LHCN-M2 (cell line): Measurements from ENCODE around the gene ZKSCAN2. TPM values are rescaled to one million over a fixed set of nuclear protein-coding genes. Genes with fewer than 3 reads are reported as not detected.

Experiments used
- DNase-seq: peaks from one replicate; pipeline ENCODE4 v3.0.0-alpha.2; 2012; ENCODE audit warnings: low read depth
- total RNA-seq: library from RNA; depleted of rRNA; stranded (reverse); fragments of >200 nt; gene quantifications from 2 replicates; pipeline ENCODE4 v1.2.3, GENCODE V29; 2014; rRNA removed

The ZKSCAN2 gene
- total RNA-seq, 1 experiment from 2014 or later: 4.1 TPM

DNA sequence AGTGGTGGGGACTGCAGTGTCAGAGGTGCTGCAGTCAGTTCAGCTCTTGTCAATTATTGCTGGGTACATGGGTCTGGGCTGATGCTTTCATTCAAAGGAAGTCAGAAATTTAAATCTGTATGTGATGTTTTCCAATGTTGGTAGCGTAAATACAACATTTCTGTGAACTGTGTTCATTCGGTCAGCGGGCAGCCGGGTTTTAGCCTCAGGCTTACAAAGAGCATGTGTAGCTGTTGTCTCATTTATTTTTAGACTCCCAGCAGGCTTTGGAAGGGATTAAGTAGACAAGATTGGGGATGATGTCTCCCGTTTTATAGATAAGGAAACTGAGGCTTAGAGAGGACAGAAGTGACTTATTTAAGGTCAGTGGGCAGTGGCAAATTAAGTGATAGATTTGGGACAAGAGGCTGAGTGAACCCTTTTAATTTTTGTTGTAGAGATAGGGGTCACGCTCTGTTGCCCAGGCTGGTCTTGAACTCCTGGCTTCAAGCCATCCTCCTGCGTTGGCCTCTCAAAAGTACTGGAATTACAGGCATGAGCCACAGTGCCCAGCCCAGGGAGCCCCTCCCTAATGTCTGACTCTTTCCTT, 32.8 kb downstream of the ZKSCAN2 start:
- no peak for DNase-seq

- DNase-seq: no peak
Observed at GRCh38 chr16:25223964-25224363, 33.7 kb downstream of the ZKSCAN2 start.

DNA sequence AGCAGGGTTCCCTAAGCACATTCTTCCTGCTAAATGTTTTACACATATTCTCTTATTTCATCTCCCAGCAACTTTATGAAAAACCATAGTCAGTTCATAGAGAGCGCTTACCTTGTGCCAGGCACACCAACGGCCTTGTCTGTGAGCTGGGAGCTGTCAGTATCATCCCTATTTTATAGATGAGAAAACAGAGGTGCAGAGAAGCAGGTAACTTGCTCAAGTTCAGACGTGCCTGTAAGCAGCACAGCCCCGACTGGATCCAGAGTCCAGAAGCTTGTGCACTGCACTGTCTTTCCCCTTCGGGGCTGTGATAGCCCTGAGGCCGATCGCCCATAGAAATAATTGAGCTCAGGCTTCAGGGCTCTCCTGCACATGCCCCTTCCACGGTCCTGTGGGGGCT, 34.7 kb downstream of the ZKSCAN2 start:
- DNase-seq: no peak

- DNase-seq: no peak
Observed at GRCh38 chr16:25219070-25219737, 38.4 kb downstream of the ZKSCAN2 start.

GRCh38 chr16:25217921-25218320, 39.7 kb downstream of the ZKSCAN2 start:
- DNase-seq: no peak

DNA sequence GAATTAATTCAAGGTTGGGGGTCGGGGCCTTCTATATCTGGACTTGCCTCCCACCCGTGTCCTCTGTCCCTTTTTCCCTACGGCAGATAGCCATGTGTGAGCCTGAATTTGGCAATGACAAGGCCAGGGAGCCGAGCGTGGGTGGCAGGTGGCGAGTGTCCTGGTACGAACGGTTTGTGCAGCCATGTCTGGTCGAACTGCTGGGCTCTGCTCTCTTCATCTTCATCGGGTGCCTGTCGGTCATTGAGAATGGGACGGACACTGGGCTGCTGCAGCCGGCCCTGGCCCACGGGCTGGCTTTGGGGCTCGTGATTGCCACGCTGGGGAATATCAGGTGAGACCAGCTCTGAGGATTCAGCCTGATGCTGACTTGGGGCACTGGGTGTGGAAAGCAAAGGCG, 40.5 kb downstream of the ZKSCAN2 start:
- DNase-seq: no peak

DNA sequence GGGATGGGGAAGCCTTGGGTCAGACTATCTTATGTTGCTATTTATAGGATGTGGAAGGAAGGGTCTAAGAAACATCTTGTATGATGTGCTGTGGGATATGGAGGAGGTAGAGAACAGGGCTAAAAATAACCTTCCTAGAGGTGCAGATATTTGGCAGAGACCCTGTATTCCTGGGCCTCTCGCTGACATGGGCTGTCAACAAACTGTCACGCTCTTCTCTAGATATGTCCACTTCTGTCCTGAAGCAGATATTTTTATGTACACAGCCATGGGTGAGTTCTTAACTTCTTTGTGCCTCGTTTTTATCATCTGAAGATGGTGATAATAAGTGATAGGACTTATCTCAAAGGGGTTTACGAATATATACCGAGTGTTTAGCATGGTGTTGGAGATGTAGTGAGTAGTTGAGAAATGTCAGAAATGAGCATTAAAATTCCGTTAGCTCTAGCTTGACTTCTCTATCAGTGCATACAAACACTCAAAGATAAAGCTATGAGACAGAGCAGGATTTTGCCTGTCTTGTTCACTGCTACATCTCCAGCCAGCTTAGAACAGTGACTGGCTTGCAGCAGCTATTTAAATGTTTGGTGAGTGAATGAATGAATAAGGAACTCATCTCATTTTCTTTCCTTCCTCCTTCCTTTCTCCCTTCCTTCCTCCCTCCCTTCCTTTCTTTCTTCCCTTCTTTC, 43.8 kb downstream of the ZKSCAN2 start:
- no peak for DNase-seq

DNA sequence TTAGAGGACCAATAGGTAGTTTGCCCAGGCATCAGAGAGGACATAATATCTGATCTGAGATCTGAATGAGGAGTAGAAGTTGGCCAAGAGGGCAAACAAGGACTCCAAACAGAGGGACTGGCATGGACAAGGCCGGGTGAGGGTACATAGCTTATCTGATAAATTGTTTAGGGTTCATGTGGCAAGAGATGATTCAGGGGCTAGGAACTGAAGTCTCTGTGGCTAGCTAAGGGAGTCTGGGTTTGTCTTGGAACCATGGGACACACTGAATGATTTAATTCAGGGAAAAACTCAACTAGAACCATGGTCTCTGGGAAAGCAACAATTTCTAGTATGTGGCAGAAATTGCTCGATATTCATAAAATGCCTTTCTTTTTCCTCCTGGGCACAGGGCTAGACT, 45.0 kb downstream of the ZKSCAN2 start:
- no peak for DNase-seq

- DNase-seq: peak; percentile 73
Observed at GRCh38 chr16:25210758-25211157, 46.9 kb downstream of the ZKSCAN2 start.

GRCh38 chr16:25199457-25199856, 58.2 kb downstream of the ZKSCAN2 start:
- DNase-seq: no peak

GRCh38 chr16:25198021-25198420, 59.6 kb downstream of the ZKSCAN2 start:
- peak; percentile 31 for DNase-seq

DNA sequence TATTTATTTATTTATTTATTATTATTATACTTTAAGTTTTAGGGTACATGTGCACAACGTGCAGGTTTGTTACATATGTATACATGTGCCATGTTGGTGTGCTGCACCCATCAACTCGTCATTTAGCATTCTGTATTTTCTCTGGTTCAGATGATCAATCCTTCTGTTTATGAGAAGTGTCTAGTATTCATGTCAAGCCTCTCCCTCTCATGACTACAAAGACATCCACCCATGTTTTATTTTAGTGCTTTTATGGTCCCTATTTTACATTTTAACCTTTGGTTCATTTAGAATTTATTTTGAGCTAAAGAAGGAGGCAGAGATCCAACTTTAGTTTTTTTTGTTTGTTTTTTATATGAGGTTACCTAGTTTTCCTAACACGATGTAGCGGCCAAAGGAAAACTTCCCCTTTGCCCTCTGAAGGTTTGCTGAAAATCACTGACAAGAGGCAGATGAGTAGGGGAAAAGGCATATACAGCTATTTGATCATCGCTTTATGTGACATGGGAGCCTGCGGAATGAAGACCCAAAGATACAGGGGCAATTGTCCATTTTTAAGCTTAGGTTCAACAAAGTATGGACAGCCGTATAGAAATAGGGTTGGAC, 63.3 kb downstream of the ZKSCAN2 start:
- DNase-seq: no peak

GRCh38 chr16:25192096-25192495, 65.5 kb downstream of the ZKSCAN2 start:
- DNase-seq: peak; percentile 76

DNA sequence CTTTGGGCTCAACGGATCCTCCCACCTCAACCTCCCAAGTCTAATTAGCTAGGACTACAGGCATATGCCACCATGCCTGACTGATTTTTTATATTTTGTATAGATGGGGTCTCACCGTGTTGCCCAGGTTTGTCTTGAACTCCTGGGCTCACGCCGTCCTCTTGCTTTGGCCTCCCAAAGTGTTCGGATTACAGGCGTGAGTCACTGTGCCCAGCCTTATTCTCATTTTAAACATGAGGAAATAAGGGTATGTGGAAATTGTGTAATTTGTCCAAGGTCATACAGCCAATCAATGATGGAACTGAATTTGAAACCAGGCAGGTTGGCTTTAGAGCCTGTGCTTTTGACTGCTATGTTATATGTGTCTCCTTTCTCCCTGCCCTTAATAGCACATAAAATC, 68.3 kb downstream of the ZKSCAN2 start:
- DNase-seq: no peak

GRCh38 chr16:25187491-25187795, 70.2 kb downstream of the ZKSCAN2 start:
- DNase-seq: no peak

Other genes starting within 250 kb of the ZKSCAN2 start
- 19.5 and 22.5 TPM in 2 replicates for gene ARHGAP17, start 242.5 kb downstream of the ZKSCAN2 start, total RNA-seq
- gene LCMT1, start 146.1 kb downstream of the ZKSCAN2 start, total RNA-seq: 36.6 and 40.9 TPM in 2 replicates
- not detected in 2 replicates for gene AQP8, start 40.9 kb downstream of the ZKSCAN2 start, total RNA-seq